ENCODE measurements around the gene KLHL29.

KLHL29 gene

GRCh38 chr2:23476786-23477185, 91.8 kb downstream of the KLHL29 start:
- no peak for DNase-seq (ENCODE audit: low spot score)

DNA sequence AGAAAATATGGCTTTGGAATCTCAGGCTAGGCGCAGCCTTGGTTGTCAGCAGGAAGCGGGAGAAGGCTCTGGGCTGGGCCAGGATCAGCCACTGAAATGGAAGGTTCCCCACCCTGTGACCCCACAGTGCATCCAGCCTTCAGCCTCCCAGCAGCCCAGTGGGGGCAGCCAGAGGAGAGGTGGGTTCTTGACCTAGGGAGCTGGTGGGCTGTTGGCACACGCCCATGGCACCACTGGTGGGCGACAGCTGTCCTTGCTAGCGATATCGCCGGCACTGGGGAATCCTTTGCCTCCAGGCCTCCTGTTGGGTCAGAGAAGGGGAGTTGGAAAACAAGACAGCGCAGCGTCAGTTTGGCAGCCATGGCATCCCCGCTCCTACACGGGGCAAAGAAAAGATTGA, 92.4 kb downstream of the KLHL29 start:
- DNase-seq (ENCODE audit: low spot score) = no peak

DNA sequence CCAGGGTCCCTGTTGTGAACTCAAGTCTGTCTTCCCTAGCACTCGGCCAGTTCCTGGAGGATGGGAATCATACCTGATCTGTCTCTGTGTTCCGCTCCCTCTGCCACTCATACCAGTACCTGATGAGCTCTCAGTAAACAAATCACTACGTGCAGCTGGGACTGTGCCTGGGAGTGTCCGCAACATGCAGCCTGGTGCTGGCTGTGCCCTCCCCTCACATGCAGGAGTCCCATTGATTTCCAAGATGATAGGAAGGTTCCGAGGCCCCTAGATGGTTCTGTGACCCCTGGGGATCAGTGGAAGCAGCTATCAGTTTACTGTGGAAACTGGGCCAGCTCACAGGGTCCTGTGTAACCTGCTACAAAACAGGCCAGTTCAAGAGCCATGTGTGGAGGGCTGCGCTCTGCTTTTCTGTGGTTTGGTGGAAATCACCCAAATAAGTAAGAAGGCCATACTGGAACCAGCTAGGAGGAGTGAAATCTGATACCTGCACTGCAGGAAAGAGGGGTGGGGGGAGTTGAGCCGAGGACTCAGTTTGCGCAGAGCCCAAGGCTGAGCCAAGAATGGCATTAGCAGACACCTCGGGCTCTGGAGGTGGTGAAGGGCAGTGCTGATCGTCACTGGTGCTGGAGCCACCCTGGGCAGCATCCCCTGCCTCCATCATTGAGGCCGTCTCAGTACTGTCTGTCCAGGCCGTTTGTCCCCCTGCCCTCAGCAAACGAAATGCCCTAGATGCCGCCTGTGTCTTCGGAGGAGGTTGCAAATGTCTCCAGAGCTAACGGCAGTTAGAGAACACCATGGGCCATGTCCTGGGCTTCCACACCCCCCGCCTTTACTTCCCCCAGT, 93.3 kb downstream of the KLHL29 start:
- no peak for DNase-seq (ENCODE audit: low spot score)

- DNase-seq (ENCODE audit: low spot score) = no peak
These were observed 94.1 kb downstream of the KLHL29 start for GRCh38 chr2:23478933-23479683.

- no peak for DNase-seq (ENCODE audit: low spot score)
These were observed 96.2 kb downstream of the KLHL29 start for GRCh38 chr2:23480957-23481797.

- no peak for DNase-seq (ENCODE audit: low spot score)
These were observed 97.2 kb downstream of the KLHL29 start for GRCh38 chr2:23482188-23482587.

- DNase-seq (ENCODE audit: low spot score) = no peak
These were observed 97.6 kb downstream of the KLHL29 start for GRCh38 chr2:23482607-23483006.

DNA sequence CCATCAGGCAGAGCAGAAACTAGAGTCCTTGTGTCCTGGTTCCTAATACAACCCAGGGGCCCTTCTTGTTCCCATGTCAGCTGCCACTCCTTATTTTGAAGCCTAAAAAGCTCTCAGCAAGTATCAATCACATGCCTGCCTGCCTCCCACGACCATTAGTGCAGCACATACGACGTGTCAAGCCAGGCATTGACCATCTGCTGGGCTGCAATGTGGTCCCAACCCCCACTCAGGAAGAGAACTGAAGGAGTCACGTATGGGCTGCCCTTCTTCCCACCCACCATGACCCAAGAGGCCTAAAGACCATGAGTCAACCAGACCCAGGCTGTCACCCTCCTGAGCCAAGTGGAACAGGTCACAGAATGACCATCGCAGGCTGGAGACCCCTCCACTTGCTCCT, 98.8 kb downstream of the KLHL29 start:
- DNase-seq (ENCODE audit: low spot score) = no peak

DNA sequence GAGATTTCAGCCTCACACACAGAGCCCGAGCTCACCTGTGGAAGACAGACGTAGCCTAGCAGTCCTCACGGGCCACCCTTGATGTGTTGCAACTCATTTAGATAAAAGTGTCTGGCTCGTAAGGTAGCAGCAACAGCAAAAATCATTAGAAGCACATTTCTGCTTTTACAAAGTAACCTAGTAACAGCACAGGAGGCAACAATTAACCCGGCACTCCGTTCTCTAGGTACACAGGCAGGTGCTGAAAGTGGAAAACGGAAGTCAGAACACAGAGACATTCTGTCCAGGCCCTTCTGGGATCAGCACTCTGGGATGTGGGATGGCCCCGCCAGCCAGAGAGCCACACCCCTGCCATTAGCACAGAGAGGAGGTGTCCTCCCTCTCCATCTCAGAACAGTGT, 99.3 kb downstream of the KLHL29 start:
- DNase-seq (ENCODE audit: low spot score) = no peak

GRCh38 chr2:23484767-23485166, 99.8 kb downstream of the KLHL29 start:
- DNase-seq (ENCODE audit: low spot score) = no peak

GRCh38 chr2:23485261-23485660, 100.3 kb downstream of the KLHL29 start:
- DNase-seq (ENCODE audit: low spot score) = no peak

GRCh38 chr2:23485841-23486683, 101.1 kb downstream of the KLHL29 start:
- DNase-seq (ENCODE audit: low spot score) = no peak

- DNase-seq (ENCODE audit: low spot score) = no peak
These were observed 101.7 kb downstream of the KLHL29 start for GRCh38 chr2:23486684-23487075.

GRCh38 chr2:23487735-23488492, 102.9 kb downstream of the KLHL29 start:
- no peak for DNase-seq (ENCODE audit: low spot score)

- DNase-seq (ENCODE audit: low spot score) = no peak
These were observed 103.6 kb downstream of the KLHL29 start for GRCh38 chr2:23488584-23488983.

DNA sequence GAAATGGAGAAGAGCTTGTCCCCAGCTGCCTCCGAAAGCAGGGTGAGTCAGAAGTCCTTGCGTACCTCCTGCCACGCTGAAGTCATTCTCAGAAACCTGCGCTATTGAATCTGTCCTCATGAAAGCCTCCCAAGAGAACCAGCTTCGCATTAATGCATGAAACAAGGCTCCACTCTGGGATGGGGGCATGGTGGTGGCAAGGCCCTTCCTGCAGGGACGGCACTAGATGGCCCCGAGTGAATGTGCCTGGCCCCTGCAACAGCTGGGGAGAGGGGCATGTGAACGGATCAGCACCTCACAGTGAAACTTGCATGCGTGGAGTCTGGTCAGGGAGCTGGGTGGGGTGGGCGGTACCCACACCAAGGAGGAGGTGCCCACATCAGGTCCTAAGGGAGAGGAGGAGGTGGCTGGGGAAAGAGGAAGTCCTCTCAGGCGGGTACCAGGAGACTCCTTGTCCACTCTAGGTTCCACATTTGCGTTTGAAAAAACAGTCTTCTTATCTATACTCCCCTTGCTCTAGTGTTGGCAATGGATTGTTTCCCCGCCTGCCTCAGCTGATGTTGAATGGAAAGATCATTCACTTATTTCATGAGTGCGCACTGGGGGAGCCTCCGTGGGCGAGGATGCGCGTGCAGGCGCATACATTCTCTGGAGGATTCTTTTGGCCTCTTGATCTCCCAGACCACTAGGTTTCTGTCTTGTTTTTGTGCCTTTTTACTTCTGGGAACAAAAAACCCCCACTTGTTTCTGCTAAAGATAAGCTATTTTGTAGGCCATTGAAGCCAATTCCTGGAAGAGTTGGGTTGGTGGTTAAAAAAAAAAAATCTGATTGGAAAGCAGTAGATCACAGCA, 104.7 kb downstream of the KLHL29 start:
- peak; percentile 28 for DNase-seq (ENCODE audit: low spot score)

- no peak for DNase-seq (ENCODE audit: low spot score)
These were observed 106.8 kb downstream of the KLHL29 start for GRCh38 chr2:23491591-23492336.

DNA sequence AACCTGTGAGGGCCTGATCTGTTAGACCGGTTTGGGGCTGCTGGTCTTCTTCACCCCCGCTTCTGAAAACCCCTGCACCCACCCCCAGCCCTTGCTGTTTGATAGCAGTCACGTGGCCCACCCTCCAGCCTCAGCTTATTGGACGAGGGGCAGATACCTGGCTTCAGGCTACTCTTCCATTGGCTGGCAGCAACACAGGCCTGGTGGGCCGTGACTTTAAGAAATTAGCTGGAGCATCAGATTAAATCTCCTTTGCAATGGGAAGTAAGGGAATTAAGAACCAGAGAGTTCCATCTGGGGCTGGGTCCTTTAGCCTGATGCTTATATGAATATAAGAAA, 107.3 kb downstream of the KLHL29 start:
- no peak for DNase-seq (ENCODE audit: low spot score)

DNA sequence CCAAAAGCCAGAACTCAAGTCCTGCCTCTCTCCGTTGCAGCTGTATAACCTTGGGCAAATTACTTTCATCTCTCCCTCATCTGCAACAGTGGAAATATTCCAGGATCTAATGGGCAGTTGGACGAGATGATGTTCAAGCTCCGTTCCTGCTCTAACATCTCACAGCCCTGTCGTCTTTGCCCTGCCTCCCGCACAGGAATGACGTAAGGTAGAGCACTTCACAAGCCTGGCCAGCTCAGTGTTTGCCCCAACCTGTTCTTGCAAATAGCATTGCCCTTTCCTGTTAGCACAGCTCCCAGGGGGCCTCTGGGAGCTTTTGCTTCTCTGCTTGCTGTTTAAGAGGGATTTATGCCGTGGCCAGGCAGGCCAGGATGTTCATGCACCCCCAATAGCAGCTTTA, 107.9 kb downstream of the KLHL29 start:
- DNase-seq (ENCODE audit: low spot score) = no peak
